HG03575 (cell line): ENCODE data around the gene ACACA.

Experiments
- ATAC-seq: cut with Tn5 transposase; IDR thresholded peaks from one replicate; pipeline ENCODE4 v1.9.1; 2021; ENCODE audit not compliant: unreplicated experiment, insufficient number of reproducible peaks, low FRiP score; ENCODE audit errors: extremely low read depth

ACACA gene

DNA sequence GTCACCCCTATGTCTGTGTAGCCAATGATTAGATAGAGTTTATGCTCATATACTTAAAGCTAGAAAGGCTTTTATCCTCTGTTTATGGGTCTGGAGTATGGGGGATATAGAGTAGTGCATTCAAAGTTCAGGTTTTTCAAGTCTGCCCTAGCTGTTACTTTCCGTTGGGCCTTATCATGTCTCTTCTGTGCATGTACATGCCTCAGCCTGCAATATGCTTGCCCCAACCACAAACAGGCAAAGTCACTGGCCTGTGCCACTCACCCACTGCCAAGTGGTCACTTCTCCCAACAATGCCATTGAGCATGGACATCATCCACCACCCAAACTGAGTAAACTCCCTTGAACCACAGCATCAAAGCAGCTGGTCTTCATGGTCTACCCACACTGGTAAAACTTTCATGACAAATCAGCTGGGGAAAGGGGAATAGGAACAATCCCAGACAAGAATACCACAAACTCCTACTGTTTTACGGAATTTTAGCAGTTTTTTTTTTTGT, 101.2 kb downstream of the ACACA start:
- no peak for ATAC-seq

DNA sequence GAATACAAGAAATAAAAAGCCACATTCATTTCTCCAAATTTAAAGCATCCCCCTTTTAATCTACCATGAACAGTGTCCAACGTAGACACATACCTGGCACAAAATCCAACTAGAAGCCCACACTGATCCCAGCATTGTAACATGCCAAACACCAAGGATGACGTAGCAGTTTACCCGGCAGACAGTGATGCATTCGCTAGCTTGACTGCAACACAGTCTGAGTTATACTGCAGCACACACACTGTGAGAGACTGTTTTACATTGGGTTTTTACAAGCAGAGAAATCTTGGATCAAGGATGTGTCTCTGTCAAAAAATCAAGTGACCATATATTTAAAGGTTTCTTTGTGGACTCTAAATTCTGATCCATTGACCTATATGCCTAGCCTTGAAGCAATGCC, 105.3 kb downstream of the ACACA start:
- ATAC-seq: no peak

DNA sequence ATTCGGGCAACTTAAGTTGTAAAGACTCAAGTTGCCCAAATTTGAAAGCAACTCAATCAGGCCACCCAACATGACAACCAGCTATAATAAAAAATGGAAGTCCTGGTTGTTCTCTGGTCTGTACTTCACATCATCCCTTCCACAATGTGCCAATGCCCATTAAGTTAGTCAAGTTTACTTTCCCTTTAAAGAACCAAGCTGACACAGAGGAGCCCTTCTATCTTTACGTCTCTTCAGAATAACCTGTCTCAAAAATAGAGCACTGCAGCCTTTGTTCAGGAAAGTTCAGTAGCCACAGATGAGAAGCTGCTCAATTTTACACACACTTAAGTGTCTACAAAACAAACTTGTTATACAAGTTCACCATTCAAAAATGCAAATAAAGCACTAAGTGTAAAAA, 106.0 kb downstream of the ACACA start:
- ATAC-seq: no peak

DNA sequence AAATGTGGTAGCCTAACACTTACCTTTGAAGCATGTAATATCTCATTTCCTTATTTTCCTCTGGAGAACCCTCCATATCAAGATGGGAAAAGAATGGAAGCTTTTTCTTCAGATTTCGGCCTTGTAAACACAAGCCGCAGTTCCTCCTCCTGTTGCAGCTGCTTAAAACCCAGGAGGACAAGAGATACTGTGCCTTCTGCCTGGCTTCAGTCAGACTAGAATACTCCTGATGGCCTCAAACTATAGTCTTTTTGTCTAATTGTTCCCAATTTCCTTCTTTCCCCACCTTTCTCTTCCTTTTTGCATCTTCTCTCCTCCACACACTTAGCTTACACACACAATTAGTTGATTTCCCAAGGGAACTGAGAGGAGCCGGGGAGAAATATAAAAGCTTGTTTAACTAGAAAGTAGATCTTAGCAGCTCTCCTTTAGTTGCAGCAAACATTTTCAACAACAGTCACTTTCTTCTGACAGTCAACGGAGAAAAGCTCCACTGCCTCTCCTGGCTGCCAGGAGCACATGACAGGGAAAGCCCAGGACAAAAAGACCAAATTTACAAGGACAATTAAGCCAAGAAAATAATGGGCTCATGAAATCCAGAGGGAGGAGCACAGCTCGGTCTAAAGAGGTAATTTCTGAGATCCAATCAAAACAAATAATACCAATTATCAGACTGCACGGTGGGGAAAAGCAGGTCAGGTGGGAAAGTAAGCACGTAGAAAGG, 107.2 kb downstream of the ACACA start:
- no peak for ATAC-seq

DNA sequence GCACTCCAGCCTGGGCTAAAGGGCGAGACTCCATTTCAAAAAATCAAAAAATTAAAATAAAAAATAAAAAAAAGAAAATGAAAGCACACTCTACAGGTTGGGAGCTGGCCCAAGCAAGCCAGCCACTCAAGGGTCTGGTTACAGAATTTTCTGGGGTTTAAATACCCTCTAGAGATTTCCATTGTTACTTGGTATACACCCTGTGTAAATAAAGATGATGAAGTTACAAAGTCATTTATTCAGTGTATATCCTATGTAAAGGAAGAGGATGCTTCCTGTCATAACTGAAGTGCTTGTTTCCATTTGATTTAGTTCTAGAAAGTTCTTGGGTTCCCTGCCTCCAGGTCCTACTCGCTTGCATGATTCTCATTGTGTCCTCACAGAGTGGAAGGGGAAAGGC, 110.7 kb downstream of the ACACA start:
- ATAC-seq: no peak

DNA sequence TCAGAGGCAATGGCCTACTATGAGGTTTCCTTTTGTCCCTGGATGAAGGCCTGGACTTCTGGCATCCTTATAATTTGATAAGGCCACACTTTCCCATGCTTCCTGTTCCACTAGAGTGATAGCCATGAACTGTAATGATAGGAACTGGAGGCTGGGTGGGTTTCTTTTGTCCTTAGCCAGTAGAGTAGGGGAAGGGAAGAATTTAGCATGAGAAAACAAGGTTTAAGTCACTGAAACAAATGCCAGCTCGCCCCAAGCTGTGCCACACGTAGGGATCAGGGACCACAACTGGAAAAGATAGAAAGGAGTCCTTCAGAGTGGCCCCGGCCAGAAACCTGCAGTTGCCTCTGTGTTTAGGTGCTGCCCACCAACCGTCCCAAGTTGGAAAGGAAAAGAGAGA, 111.7 kb downstream of the ACACA start:
- no peak for ATAC-seq

DNA sequence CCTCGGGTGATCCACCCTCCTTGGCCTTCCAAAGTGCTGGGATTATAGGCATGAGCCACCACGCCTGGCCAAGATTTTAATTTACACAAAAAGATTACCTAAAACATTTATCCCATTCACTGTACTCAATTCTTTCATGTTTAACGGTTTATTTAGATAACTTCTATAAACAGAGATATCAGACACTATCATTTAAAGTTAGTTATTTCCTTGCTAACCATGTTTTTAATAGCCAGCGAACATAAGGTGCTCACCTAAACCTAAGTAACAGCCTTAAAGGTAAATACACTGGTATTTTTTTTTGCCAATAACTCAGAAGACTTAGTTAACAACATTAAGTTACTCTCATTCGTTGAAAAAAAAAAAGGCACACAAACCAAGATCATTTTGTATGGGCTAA, 112.9 kb downstream of the ACACA start:
- no peak for ATAC-seq

DNA sequence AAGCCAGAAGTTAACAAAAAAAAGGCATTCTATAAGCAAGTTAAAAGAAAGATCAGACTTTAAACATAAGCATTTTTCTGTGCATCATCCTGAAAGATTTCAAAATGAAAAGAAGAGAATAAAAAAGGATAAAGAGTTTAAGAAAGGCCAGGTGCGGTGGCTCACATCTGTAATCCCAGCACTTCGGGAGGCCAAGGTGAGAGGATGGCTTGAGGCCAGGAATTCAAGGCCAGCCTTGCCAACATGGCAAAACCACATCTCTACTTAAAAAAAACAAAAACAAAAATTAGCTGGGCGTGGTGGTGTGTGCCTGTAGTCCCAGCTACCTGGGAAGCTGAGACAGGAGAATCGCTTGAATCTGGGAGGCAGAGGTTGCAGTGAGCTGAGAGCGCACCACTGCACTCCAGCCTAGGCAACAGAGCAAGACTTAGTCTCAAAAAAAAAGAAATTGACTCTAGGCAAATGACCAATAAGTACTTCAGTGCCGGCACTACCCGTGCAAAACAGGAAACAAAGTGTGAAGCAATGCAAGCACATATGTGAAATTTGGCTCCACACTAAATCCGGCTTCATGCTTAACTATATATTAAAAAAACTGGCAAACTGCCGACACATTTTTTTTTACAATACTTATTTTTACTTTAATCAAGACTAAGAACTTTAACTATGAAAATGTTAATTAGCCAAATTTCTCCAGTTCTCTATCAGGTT, 114.1 kb downstream of the ACACA start:
- no peak for ATAC-seq

DNA sequence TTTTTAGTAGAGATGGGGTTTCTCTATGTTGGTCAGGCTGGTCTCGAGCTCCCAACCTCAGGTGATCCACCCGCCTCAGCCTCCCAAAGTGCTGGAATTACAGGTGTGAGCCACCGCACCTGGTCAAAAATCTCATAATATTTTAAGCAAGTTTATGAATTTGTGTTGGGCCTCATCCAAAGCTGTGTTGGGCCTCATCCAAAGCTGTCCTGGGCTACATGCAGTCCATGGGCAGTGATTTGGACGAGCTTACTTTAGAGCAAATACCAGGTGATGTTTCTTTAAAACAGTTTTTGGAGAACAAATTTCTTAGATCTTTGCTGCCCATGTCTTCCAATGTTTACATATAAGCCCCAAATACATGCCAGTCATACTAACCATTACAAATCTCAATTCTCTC, 115.3 kb downstream of the ACACA start:
- no peak for ATAC-seq

DNA sequence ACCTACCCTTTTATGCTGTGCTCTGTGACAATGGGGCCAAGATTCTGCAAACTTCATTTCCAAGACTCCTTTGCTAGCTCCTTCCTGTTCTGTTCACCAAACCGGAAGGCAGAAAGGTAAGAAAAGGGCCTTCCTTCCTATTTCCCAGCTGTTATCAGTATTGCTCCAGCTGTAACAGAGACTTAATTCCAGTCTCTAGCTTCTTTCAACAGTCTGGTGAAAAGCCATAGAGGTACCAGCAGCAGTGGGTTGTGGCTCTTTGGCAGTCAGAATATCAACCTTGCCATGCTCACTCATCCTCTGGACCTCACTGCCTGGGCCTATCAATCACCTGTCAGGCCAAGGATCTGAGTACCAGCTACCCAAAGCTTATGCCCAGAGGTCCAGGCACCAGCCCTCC, 120.2 kb downstream of the ACACA start:
- ATAC-seq: no peak

DNA sequence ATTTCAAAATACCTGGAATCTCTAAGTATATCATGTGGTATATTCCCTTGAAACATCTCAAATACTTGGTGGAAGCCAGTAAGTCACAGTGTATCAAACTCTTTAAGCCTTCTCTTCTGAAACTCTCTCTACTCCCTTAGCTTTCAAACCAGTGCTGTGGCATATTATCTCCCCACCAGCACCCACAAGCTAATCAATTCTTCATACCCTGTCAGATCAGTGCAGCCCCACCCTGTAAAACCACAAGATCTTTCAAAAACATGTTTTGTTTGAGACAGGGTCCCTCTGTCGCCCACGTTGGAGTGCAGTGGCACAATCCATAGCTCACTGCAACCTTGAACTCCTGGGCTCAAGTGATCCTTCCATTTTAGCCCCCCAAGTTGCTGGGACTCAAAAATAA, 122.4 kb downstream of the ACACA start:
- ATAC-seq: no peak

DNA sequence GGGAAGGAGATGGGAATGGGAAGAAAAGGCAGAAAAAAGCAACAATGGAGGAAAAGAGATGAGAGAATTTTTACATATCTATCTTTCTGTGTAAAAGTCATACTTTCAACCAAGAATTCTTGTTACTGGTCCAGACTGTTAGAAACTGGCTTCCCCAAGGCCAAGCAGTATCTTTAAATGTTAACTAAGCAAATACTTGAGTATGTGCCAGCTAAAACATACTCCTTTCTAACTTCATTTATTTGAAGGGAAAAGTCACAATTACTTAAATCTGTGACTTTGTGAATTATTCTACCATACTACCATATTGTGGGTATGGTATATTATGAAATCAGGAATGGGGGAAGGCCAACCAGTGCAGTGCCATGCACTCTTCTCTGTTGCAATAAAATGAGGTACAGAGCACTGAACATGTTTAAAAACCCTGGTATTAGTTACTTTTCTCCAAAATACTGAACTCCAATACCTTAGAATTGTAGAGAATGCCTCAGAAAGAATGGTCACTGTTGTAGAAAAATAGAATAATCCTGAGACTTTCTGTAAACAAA, 123.1 kb downstream of the ACACA start:
- ATAC-seq: no peak

DNA sequence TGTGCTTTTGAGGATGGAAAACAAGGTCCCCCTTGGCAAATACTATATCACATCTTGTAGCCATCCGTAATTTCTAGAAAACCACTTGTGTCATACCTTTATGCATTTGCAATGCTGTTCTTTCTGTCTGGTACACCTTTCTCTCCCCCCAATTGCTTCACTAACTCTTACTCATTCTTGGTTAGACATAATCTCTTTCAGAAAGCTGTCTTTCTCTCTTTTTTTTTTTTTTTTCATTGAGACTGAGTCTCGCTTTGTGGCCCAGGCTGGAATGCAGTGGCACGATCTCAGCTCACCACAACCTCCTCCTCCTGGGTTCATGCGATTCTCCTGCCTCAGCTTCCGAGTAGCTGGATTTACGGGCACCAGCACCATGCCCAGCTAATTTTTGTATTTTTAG, 125.8 kb downstream of the ACACA start:
- ATAC-seq: no peak

DNA sequence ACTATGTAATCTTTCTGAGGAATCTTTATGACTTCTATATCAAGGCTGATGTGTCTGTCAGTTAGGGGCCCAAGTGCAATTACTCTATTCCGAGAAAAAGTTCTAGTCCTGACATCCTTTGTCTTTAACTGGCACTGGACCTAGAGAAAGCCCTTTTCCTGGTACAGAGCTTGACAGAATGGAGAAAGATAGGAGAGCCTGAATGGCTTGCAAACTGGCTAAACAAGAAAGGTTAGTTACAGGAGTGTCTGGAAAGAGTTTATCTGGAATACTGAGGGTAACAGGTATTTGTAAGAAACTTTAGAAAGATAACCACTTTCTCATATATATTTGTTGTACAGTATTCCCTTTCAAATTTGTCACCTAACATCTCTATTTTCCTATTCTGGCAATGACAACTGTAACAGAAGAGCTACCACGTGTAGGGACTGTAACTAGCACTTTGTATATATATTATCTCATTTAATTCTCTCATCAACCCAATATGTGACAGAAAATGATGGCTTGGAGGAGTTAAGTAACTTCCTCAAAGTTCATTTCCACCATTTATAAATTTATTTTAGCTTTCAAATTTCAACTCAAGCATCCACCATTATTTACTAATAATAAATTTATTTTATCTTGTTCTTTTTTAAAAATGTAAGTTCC, 128.3 kb downstream of the ACACA start:
- no peak for ATAC-seq

DNA sequence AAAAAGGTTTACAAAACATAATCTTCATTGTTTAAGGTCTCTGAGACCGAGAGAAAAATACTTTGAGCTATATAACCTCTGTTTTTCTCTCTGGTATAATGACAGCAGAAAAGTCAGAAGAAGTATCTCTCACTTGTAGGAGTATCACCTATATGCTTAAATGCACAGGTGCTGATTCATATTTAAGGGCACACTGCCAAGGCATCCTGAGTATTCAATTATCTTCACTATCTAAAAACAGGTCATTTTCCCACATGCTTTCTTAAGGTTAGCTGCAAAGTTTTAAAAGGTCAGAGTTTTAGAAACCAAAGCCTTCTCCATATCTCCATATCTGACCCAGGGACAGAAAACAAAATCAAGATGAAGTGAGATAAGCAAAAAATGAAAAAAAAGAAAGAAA, 130.2 kb downstream of the ACACA start:
- no peak for ATAC-seq

DNA sequence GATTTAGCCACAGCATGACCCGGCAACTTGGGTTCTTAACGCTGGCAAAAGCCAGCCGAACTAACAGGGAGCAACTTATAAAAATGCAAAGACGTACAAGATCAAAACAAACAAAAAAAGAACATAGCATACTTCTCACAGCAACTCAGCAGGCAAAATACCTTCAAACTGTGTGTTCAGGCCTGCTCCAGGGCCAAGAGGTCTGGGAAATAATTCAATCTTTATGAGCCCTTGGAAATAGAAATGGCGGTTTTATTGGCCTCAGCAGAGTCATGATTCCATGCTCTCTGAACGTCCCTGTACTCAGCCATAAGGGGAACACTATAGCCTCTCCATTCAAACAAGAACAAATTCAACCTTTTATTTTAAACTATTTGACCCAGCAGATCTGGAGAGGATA, 132.2 kb downstream of the ACACA start:
- ATAC-seq: no peak

DNA sequence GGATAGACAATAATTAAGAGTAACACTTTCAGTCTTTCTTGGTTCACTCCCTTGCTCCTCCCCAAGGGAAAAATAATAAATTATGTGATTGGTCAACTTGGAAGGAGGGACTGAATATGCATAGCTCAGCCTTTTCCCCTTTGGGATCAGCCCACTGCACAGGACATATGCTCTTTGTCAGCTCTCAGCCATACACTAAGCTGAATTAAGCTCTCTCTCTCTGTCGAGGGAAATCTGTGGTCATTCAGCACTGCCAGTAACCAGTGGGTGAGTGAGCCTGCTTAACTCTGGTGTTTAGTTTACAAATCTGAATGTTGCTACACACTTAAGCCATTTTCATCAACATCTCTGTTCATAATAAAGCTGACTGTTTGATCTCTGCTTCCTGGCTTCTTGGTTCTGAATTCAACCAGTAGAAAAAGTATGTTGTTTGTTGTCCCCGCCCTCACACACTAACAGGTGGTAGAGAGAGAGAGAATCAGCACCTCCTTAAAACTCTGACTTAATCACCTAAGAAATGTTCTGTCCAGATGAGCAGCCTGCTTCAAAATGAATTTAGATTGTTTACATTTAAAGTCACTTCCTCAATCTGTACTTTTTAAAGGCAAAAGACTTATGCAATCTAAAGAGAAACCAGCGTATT, 133.1 kb downstream of the ACACA start:
- ATAC-seq: no peak

DNA sequence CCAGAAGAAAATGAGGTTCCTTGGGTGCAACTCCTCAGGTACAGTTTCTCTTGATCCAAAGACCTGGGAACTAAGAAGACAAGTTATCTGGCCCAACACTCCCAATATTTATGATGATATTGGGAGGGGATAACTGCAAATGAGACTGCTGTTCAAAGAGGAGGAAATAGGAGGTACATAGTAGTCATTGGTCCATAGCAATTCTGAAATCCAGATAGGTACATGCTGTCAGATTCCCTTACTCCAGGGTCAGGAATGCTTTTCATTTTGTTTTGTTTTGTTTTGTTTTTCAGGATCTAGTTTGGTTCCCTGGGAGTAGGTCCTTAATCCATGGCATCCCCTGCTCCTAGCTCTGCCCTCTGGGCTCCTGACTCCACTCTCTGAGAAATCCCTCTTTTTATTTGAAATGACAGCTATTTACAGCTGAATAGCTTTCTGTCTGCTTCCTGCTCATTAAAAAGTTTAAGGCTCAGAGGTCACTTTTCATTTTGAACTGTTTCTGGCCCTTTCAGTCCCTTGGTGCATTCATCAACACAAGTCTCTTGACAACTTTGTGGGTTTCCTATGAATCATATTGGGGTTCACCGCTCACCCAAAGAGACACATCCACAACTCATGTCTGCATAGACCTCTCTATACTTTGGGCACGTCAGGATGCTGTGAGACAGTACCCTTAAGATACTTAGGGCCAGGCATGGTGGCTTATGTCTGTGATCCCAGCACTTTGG, 141.0 kb downstream of the ACACA start:
- no peak for ATAC-seq

DNA sequence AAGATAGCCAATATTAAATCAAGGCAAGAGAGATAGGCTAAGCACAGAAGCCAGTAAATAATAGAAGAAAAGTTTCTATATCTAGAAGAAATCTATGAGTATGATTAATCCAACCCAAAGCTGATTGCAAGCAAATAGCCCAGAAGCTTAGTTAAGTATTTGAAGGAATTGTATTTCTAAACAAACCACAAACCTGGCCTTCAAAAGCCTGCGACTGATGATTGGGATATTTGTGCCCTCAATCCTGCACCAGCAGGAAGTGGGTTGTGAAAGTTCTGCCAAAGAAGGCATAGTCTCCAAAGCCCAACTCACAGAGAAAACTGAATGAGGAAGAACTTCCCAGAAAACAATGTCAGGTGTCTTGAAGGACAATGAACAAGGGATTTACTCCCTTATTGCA, 145.3 kb downstream of the ACACA start:
- no peak for ATAC-seq
